B cell (primary cell): ENCODE results near the gene TEX19. TPM values are rescaled to one million over a fixed set of nuclear protein-coding genes. Genes with fewer than 3 reads are reported as not detected.

Experiments
- ATAC-seq: fragments of 200-7000 bp; cut with Tn5 transposase; one replicate; pipeline ENCODE4 v1.10.0; 2021; ENCODE audit warnings: low read depth, mild to moderate bottlenecking, moderate number of reproducible peaks, moderate library complexity
- CTCF ChIA-PET: fragments of 350-600 bp; sonication (Branson Sonifier 250); formaldehyde crosslinking; loops from one replicate; lab custom pipeline; 2021; ENCODE audit warnings: antibody characterized with exemption, inconsistent platforms; lab: Charles Lee
- POLR2A ChIA-PET: fragments of 350-600 bp; sonication (Branson Sonifier 250); formaldehyde crosslinking; loops from one replicate; lab custom pipeline; 2021; ENCODE audit warnings: antibody characterized with exemption; lab: Charles Lee
- DNase-seq: peaks from one replicate; pipeline ENCODE4 v3.0.0; 2013
- H2AFZ ChIP-seq: 2 replicates; pipeline ENCODE4 v1.6.1; 2012; ENCODE audit warnings: mild to moderate bottlenecking, low read depth, low read length; ENCODE audit not compliant: insufficient read depth, poor library complexity, severe bottlenecking
- H3K27ac ChIP-seq, 2 donors: 1 replicate in 1 of 2; 2 replicates in 1 of 2; pipeline ENCODE4 v1.5.1; 2012 to 2013; ENCODE audit warnings: low read length in 2 of 2, mild to moderate bottlenecking in 2 of 2, moderate library complexity in 1 of 2
- H3K27me3 ChIP-seq, 4 experiments: fragments of 200-600 bp in 1 of 4; sonication (generic) in 1 of 4; replicated peaks in 1 of 4; 1 replicate in 2 of 4; 2 replicates in 2 of 4; pipeline versions ENCODE4 v1.6.1 to v1.7.0; 2013 to 2016; ENCODE audit warnings: low read length in 3 of 4, mild to moderate bottlenecking in 2 of 4, mixed read lengths in 1 of 4, moderate library complexity in 1 of 4; ENCODE audit not compliant: insufficient read depth in 4 of 4, control insufficient read depth in 3 of 4; ENCODE audit errors: control extremely low read depth in 1 of 4
- H3K36me3 ChIP-seq, 2 experiments: replicated peaks in 1 of 2; 1 replicate in 1 of 2; 2 replicates in 1 of 2; pipeline versions ENCODE4 v1.6.1 to v1.7.1; 2013; ENCODE audit warnings: low read length in 1 of 2; ENCODE audit not compliant: insufficient read depth in 2 of 2, control insufficient read depth in 1 of 2; ENCODE audit errors: control extremely low read depth in 1 of 2, extremely low read depth in 1 of 2
- H3K4me1 ChIP-seq, 2 donors: fragments of 200-600 bp in 1 of 2; sonication (generic) in 1 of 2; 1 replicate in 1 of 2; 2 replicates in 1 of 2; pipeline versions ENCODE4 v1.5.1 to v1.6.1; 2013 to 2017; ENCODE audit warnings: low read length in 2 of 2; ENCODE audit not compliant: control insufficient read depth in 2 of 2, insufficient read depth in 2 of 2
- H3K4me2 ChIP-seq: replicated peaks from 2 replicates; pipeline ENCODE3; 2012; ENCODE audit warnings: mild to moderate bottlenecking, low read depth, low read length; ENCODE audit not compliant: poor library complexity, severe bottlenecking
- H3K4me3 ChIP-seq, 5 experiments: fragments of 200-600 bp in 1 of 5; sonication (generic) in 1 of 5; 1 replicate in 3 of 5; 2 replicates in 2 of 5; pipeline versions ENCODE4 v1.5.1 to v1.7.0; 2011 to 2016; ENCODE audit warnings: low read length in 4 of 5, mild to moderate bottlenecking in 4 of 5, low read depth in 2 of 5, control low read depth in 1 of 5, moderate library complexity in 1 of 5; ENCODE audit not compliant: insufficient read depth in 1 of 5; ENCODE audit errors: control extremely low read depth in 1 of 5, extremely low read depth in 1 of 5
- H3K79me2 ChIP-seq: fragments of 200-600 bp; sonication (generic); one replicate; pipeline ENCODE4 v1.6.0; 2016; ENCODE audit warnings: low read length; ENCODE audit not compliant: control insufficient read depth, insufficient read depth
- H3K9ac ChIP-seq: fragments of 200-600 bp; sonication (generic); 2 replicates; pipeline ENCODE4 v1.6.1; 2017; ENCODE audit warnings: mild to moderate bottlenecking, low read length, moderate library complexity
- H3K9me3 ChIP-seq, 3 donors: one replicate each; pipeline versions ENCODE4 v1.6.1 to v1.7.1; 2013; ENCODE audit warnings: low read length in 2 of 3; ENCODE audit not compliant: control insufficient read depth in 2 of 3, insufficient read depth in 1 of 3; ENCODE audit errors: control extremely low read depth in 1 of 3
- H4K20me1 ChIP-seq: 2 replicates; pipeline ENCODE4 v1.6.0; 2012; ENCODE audit warnings: mild to moderate bottlenecking, low read length; ENCODE audit not compliant: insufficient read depth, control insufficient read depth, poor library complexity, severe bottlenecking
- H3K27ac Mint-ChIP-seq: one replicate; pipeline ENCODE4 v1.8.0; 2021; ENCODE audit warnings: mixed read lengths
- H3K27me3 Mint-ChIP-seq: one replicate; pipeline ENCODE4 v1.8.0; 2021; ENCODE audit warnings: mixed read lengths
- H3K4me1 Mint-ChIP-seq: one replicate; pipeline ENCODE4 v1.8.0; 2021; ENCODE audit warnings: mixed read lengths
- H3K4me3 Mint-ChIP-seq: one replicate; pipeline ENCODE4 v1.8.0; 2021; ENCODE audit warnings: mixed read lengths
- H3K9me3 Mint-ChIP-seq: one replicate; pipeline ENCODE4 v1.8.0; 2022; ENCODE audit warnings: mixed read lengths; ENCODE audit not compliant: insufficient read depth
- EZH2 ChIP-seq: IDR thresholded peaks from 2 replicates; pipeline ENCODE4 v1.6.1; 2012; ENCODE audit warnings: borderline replicate concordance, low read depth, mild to moderate bottlenecking, moderate library complexity, low read length; ENCODE audit not compliant: insufficient read depth, poor library complexity, severe bottlenecking
- WGBS: methylation state at CpG from one replicate; pipeline ENCODE4 v1.1.5; 2013; ENCODE audit warnings: missing lambda C conversion rate; ENCODE audit not compliant: insufficient coverage; 5-methylcytosine and 5-hydroxymethylcytosine counted together
- intact Hi-C: fragments of 100-400 bp; cut with micrococcal nuclease; formaldehyde crosslinking; loops from one replicate; pipeline ENCODE4 v1.10.0; 2022
- polyA plus RNA-seq: library from polyadenylated mRNA; depleted of rRNA; stranded (reverse); fragments of >200 nt; gene quantifications from 2 replicates; pipeline ENCODE4 v1.2.3, GENCODE V29; 2012
- total RNA-seq, 2 donors: library from RNA; stranded (reverse); fragments of 120-200 nt in 1 of 2; gene quantifications; 1 replicate in 1 of 2; 2 replicates in 1 of 2; pipeline versions ENCODE4 v1.2.3 to v1.2.4, GENCODE V29; 2013 to 2022
- TF ChIP-seq, protein P1 (sequence below): fragments of 200-600 bp; IDR thresholded peaks from one replicate; pipeline ENCODE4 v1.8.0; 2022; ENCODE audit warnings: antibody characterized with exemption, mild to moderate bottlenecking

Gene TEX19
- total and polyA plus RNA-seq, 2 donors (not counting 1 experiment from before 2014, with no cell fraction given), result not detected

GRCh38 chr17:82384051-82384729 lies 25.1 kb downstream of the TEX19 start:
- H3K27me3 ChIP-seq, result peaks cover 0 to 44% (median 4%) of the 10 kb centered on the region in 4 experiments
- H4K20me1 ChIP-seq, result no peaks in the 10 kb centered on the region
- H3K4me3 ChIP-seq, result no peak overlapping the region
- H3K9ac ChIP-seq, result no peak overlapping the region
- CTCF ChIA-PET, result interaction anchor here (0.7 kb wide), 1 partner anchor 14 kb away, joined by 3 read pairs; no protein-coding TSS in a partner anchor
- POLR2A ChIA-PET, result no interaction called here
- no peaks in the 10 kb centered on the region for H3K79me2 ChIP-seq
- H3K4me3 Mint-ChIP-seq, result no peak overlapping the region
- H3K9me3 ChIP-seq, result no peaks in the 10 kb centered on the region
- ATAC-seq (no peak), DNase-seq (no peak)
- intact Hi-C loops, result no loop called here
- TF ChIP-seq EZH2, result no peak
- TF ChIP-seq, protein P1, sequence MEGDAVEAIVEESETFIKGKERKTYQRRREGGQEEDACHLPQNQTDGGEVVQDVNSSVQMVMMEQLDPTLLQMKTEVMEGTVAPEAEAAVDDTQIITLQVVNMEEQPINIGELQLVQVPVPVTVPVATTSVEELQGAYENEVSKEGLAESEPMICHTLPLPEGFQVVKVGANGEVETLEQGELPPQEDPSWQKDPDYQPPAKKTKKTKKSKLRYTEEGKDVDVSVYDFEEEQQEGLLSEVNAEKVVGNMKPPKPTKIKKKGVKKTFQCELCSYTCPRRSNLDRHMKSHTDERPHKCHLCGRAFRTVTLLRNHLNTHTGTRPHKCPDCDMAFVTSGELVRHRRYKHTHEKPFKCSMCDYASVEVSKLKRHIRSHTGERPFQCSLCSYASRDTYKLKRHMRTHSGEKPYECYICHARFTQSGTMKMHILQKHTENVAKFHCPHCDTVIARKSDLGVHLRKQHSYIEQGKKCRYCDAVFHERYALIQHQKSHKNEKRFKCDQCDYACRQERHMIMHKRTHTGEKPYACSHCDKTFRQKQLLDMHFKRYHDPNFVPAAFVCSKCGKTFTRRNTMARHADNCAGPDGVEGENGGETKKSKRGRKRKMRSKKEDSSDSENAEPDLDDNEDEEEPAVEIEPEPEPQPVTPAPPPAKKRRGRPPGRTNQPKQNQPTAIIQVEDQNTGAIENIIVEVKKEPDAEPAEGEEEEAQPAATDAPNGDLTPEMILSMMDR, result no peak
- 74% methylated on average over 20 of the region's 22 CpGs for WGBS
- H3K9me3 Mint-ChIP-seq, result no peaks in the 10 kb centered on the region
- H3K27ac ChIP-seq, result no peak overlapping the region
- H3K27me3 Mint-ChIP-seq, result peaks cover 15% of the 10 kb centered on the region
- H3K4me2 ChIP-seq, result no peak overlapping the region
- no peaks in the 10 kb centered on the region for H3K36me3 ChIP-seq
- no peak overlapping the region for H2AFZ ChIP-seq
- H3K4me1 ChIP-seq, result no peaks in the 10 kb centered on the region
- H3K27ac Mint-ChIP-seq, result no peak overlapping the region
- peaks cover 3% of the 10 kb centered on the region for H3K4me1 Mint-ChIP-seq

DNA sequence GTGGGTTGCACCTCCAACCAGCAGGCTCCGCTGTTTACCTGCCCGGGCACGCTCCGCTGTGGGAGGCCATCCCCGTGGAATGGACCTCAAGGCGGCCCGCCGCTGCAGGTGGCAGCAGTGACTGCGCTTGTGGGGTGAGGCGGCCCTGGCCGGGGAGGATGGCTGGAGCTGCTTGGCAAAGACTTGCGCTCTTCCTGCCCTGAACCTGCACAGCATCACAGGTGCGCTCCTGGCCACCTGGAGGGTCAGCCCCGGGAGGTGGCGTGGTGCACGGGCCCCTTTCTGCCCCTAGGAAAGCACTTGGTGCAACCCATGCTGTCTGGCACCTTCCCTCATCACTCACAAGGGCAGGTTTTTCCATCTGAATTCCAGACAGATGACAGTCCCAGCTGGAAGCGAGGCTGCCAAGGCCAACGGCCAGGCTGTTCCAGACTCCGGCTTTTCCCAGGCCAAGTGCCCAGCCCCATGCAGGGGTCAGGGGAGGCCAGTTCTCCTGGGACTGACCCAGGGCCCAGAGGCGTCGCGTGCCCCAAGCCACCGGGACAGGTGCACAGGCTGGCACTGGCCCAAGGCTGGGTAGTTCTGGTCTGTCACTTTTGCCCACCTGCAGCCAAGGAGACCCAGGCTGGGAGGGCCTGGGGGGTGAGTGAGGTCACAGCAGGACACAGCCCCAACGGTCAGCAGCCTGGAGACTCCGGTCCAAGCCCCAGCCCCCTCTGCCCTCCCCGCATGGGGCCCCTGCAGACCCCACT lies 25.9 kb downstream of the TEX19 start:
- intact Hi-C loops, result no loop called here
- Histone ChIP-seq H3K9me3 (no peaks in the 10 kb centered on the region), H3K27ac (no peak overlapping the region), H2AFZ (no peak overlapping the region), H3K4me3 (no peak overlapping the region), H3K79me2 (no peaks in the 10 kb centered on the region), H3K36me3 (no peaks in the 10 kb centered on the region), H3K27me3 (peaks cover 0 to 39% (median 4%) of the 10 kb centered on the region in 4 experiments), H3K9ac (no peak overlapping the region), H4K20me1 (no peaks in the 10 kb centered on the region), H3K4me2 (no peak overlapping the region), H3K4me1 (no peaks in the 10 kb centered on the region)
- no peak for TF ChIP-seq EZH2
- TF ChIP-seq, protein P1, result no peak
- H3K4me1 Mint-ChIP-seq, result peaks cover 2% of the 10 kb centered on the region
- peaks cover 12% of the 10 kb centered on the region for H3K27me3 Mint-ChIP-seq
- 65% methylated on average over 26 of the region's 26 CpGs for WGBS
- POLR2A ChIA-PET, result no interaction called here
- CTCF ChIA-PET, result no interaction called here
- ATAC-seq (no peak), DNase-seq (no peak)
- H3K4me3 Mint-ChIP-seq, result no peak overlapping the region
- no peak overlapping the region for H3K27ac Mint-ChIP-seq
- no peaks in the 10 kb centered on the region for H3K9me3 Mint-ChIP-seq
